Measurements from ENCODE around the gene HOXD11.

Gene HOXD11

DNA sequence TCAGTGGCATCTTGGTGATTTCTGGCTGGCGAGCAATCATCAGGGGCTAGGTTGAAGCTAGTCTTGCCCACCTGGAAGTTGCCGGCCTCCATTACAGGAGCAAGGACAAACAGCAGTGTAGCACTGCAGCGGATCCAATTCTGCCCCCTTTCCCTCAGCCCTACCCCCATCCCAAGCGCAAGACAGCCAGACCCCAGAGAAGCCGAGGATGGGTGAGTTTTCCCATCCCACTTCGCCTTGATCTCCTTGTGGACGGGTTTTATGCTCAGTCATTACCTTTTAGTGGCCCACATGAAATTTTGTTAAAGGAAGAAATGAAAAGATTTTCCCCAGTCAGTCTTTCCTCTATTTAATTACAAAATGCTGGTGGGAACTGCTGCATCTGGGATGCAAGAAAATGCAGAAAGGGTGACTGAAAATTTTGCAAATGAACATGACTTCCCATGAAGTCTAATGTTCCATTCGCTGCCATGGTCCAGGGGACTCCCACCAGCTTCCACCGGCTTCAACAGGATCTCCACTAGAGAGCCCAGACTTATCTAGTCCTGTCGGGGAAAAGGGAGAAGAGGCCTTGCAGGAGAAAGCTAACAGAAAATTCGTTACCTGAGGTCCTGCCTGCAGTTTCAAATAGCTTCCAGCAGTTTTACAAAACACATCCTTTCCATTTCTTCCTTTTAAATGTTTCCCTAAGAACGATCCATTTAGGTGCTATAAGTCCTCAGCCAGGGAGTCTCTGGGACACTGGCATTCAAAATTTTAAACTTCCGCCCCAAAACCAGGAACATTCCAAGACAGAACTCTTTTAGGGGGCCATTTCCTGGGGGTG, 13.5 kb downstream of the HOXD11 start:
- DNase-seq (ENCODE audit: insufficient read length): no peak
- FAIRE-seq: no peak
- TF ChIP-seq POLR2AphosphoS5 (IDR thresholded peaks at IDR 0.05; ENCODE audit: low read depth, low read length) (no peak), POLR2A (IDR thresholded peaks at IDR 0.05; ENCODE audit: low read depth, low read length) (no peak), TAF1 (IDR thresholded peaks at IDR 0.05; ENCODE audit: borderline replicate concordance, low read depth, low read length) (no peak)

DNA sequence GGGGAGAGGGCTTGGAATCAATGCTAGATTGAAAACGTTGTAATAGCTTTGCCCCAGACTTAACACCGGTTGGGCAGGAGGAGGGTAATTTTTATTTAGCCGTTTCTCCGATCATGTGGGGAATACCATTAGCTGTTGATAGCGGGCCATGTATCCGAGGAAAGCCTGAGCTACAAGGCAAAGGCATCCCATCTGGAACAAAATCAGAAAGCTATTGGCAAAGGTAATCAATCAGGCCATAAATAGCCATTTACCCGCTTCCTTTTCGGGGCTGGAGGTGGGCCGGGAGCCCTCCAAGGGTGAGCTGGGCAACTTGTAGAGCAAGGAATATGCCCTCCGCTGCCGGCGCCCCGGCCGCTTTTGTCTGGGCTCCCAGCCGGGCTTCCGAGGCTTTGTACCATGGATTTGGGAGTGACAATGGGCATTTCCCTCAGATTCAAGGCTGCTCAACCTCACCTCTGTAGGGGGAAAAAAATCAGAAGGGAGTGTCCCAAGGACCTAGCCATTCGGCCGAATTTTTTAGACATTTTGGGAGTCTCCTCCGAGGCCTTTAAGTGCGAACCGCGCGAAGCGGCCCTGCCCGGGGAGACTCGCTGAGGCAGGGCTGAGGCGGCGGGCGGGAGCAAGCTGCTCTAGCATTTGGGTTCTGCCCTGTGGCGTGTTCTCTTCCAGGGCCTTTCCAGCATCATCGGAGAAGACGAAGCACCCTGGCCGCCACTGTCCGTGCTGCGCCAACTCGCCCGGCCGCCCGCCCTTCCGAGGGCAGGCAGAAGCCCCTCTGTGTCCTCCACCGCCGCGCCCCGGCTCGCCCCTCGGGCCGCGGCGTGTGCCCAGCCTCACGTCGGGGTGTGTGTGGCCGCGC, 14.3 kb downstream of the HOXD11 start:
- no peak for FAIRE-seq
- no peak for TF ChIP-seq TAF1 (IDR thresholded peaks at IDR 0.05; ENCODE audit: borderline replicate concordance, low read depth, low read length)
- TF ChIP-seq POLR2A (IDR thresholded peaks at IDR 0.05; ENCODE audit: low read depth, low read length): no peak
- no peak for TF ChIP-seq POLR2AphosphoS5 (IDR thresholded peaks at IDR 0.05; ENCODE audit: low read depth, low read length)
- DNase-seq (ENCODE audit: insufficient read length): no peak

DNA sequence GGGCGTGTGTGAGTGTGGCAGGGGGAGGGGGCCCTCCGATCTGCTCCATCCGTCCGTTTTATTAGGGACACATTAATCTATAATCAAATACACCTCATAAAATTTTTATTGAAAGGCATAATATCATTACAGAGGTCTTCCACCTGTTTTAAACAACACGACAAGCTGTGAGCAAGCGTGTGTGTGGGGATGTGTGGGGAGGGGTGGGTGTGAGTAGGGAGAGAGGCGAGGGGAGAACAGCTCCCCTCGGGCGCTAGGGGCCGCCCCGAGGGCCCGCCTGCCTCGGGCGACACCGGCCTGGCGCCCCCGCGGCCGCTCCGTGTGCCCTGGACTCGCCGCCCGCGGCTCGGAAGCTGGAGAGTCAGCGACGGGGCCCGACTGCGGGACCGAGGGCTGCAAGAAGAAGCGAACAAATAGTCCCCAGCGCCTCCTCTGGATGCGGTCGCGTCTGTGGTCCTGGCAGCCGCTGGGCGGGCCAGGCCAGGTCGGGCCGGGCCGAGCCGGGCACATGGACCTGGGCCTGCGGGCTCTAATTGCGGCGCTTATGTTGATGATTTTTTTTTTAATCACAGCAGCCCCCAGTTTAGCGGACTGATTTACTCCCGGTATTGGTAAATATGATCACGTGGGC, 15.1 kb downstream of the HOXD11 start:
- no peak for TF ChIP-seq TAF1 (IDR thresholded peaks at IDR 0.05; ENCODE audit: borderline replicate concordance, low read depth, low read length)
- no peak for TF ChIP-seq POLR2AphosphoS5 (IDR thresholded peaks at IDR 0.05; ENCODE audit: low read depth, low read length)
- no peak for TF ChIP-seq POLR2A (IDR thresholded peaks at IDR 0.05; ENCODE audit: low read depth, low read length)
- DNase-seq (ENCODE audit: insufficient read length): no peak
- FAIRE-seq: no peak

DNA sequence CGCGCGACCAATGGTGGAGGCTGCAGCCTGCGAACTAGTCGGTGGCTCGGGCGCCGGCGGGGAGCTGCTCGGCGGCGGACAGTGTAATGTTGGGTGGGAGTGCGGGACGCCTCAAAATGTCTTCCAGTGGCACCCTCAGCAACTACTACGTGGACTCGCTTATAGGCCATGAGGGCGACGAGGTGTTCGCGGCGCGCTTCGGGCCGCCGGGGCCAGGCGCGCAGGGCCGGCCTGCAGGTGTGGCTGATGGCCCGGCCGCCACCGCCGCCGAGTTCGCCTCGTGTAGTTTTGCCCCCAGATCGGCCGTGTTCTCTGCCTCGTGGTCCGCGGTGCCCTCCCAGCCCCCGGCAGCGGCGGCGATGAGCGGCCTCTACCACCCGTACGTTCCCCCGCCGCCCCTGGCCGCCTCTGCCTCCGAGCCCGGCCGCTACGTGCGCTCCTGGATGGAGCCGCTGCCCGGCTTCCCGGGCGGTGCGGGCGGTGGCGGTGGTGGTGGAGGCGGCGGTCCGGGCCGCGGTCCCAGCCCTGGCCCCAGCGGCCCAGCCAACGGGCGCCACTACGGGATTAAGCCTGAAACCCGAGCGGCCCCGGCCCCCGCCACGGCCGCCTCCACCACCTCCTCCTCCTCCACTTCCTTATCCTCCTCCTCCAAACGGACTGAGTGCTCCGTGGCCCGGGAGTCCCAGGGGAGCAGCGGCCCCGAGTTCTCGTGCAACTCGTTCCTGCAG, 15.8 kb downstream of the HOXD11 start, which contains the start of gene HOXD9:
Gene HOXD9 (plus strand): TSS at position 37 of the 728 bp plus-strand sequence. CDS start 50 bp downstream, at position 87.
- no peak for DNase-seq (ENCODE audit: insufficient read length)
- FAIRE-seq: no peak
- TF ChIP-seq POLR2AphosphoS5 (IDR thresholded peaks at IDR 0.05; ENCODE audit: low read depth, low read length): no peak
- TF ChIP-seq TAF1 (IDR thresholded peaks at IDR 0.05; ENCODE audit: borderline replicate concordance, low read depth, low read length): no peak
- no peak for TF ChIP-seq POLR2A (IDR thresholded peaks at IDR 0.05; ENCODE audit: low read depth, low read length)

DNA sequence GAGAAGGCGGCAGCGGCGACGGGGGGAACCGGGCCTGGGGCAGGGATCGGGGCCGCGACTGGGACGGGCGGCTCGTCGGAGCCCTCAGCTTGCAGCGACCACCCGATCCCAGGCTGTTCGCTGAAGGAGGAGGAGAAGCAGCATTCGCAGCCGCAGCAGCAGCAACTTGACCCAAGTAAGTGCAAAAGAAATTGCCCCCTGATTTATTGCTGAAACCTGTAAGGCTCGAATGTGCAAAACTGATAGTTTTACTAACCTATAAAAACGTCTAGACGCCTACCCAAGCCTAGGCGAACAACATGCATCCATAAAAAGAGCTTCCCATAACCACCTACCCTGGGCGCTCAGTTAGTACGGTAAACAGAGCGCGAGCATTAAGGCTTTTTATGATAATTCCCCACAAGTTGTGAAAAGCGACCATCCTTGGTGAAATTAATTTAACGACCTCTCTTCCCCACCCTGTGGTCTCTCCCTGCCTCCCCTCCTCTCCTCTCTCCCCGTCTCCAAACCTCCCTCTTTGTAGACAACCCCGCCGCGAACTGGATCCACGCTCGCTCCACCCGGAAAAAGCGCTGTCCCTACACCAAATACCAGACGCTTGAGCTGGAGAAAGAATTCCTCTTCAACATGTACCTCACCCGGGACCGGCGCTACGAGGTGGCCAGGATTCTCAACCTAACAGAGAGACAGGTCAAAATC, 16.5 kb downstream of the HOXD11 start:
- DNase-seq (ENCODE audit: insufficient read length) (no peak), FAIRE-seq (no peak)
- TF ChIP-seq TAF1 (IDR thresholded peaks at IDR 0.05; ENCODE audit: borderline replicate concordance, low read depth, low read length): no peak
- TF ChIP-seq POLR2A (IDR thresholded peaks at IDR 0.05; ENCODE audit: low read depth, low read length): no peak
- TF ChIP-seq POLR2AphosphoS5 (IDR thresholded peaks at IDR 0.05; ENCODE audit: low read depth, low read length): no peak

DNA sequence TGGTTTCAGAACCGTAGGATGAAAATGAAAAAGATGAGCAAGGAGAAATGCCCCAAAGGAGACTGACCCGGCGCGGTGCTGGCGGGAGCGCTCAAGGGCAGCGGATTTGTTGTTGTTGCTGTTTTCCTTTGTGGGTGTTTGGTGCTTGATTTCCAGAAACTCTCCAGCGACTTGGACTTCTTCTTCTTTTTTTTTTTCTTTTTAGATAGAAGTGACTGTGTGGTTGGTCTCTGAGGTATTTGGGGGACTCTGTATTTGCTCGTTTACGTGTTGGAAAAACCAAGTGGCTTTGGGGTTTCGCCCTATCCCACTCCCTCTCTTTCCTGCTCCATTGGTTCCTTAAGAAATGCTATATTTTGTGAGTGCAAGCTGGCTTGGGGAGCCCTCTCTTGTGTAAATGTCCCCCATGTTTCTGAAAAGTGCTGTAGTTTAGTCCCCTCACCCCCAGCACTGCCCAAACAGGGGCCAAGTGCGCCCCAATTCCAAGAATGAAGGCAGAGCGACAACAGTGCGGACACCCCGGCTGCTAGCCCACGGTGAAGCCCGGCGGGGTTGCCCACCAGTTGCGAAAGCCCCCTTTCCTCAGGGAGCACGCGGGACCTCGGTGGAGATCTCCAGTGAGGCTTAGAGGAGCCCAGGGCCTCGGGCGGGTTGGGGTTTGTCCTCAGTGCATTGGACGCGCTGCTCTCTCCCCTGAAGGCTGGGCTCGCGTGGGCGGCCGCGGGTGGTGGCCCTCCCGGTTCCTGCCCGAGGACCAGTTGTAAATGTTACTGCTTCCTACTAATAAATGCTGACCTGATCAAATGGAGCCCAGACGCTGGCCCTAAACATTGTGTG, 17.2 kb downstream of the HOXD11 start:
- FAIRE-seq (no peak), DNase-seq (ENCODE audit: insufficient read length) (no peak)
- TF ChIP-seq POLR2A (IDR thresholded peaks at IDR 0.05; ENCODE audit: low read depth, low read length): no peak
- no peak for TF ChIP-seq POLR2AphosphoS5 (IDR thresholded peaks at IDR 0.05; ENCODE audit: low read depth, low read length)
- no peak for TF ChIP-seq TAF1 (IDR thresholded peaks at IDR 0.05; ENCODE audit: borderline replicate concordance, low read depth, low read length)

DNA sequence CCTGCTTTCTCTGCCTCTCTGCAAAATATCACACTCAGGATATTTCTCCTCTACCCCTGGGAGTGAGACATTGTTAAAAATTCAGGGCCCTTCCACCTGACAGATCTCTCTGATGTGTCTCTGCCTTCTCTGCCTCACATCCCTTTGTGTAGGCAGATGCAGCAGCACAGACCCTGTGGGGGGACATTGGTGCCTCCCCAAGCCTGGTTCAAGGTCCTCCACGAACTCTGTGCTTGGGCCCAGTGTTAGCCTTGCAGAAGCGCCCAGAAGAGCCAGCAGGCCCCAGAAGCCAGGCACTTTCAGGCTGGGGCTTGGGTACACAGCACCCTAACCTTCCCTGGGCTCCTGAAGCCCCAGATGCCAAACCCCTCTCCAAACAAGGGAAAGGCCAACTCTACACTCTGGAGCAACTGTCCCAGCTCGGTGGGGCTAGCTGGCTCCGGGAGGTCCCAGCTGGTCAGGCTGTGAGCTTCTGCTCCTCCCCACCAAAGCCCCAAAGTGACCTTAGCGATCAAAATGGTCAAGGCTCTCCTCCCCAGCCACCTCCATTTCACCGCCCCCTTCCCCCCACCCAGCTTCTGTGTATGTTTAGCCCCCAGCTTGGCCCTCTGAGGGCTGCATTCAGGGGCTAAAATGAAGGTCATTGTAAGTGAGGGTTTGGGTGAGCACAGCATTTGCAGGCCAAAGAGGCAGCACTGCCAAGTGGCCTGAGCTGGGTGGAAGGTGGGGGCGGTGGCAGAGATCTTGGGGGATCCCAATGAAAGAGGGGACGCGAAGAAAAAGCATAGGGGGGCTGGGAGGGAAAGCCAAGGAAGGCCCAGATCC, 18.1 kb downstream of the HOXD11 start:
- DNase-seq (ENCODE audit: insufficient read length): no peak
- FAIRE-seq: no peak
- TF ChIP-seq POLR2AphosphoS5 (IDR thresholded peaks at IDR 0.05; ENCODE audit: low read depth, low read length): no peak
- TF ChIP-seq TAF1 (IDR thresholded peaks at IDR 0.05; ENCODE audit: borderline replicate concordance, low read depth, low read length): no peak
- no peak for TF ChIP-seq POLR2A (IDR thresholded peaks at IDR 0.05; ENCODE audit: low read depth, low read length)

DNA sequence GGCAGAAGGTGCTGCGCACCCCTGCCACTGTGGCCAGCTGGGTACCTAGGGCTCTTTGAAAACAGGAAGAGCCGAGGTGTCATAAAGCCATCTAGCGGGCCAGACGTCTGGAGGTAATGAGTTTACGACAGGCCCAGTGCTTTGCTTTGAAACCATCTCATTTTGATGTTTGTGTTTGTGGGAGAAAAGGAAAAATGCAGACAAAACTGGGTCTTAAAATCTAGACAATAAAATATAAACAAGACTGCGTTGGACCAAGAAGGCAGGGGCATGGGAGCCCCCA, 18.6 kb downstream of the HOXD11 start:
- no peak for DNase-seq (ENCODE audit: insufficient read length)
- TF ChIP-seq TAF1 (IDR thresholded peaks at IDR 0.05; ENCODE audit: borderline replicate concordance, low read depth, low read length) (no peak), POLR2A (IDR thresholded peaks at IDR 0.05; ENCODE audit: low read depth, low read length) (no peak), POLR2AphosphoS5 (IDR thresholded peaks at IDR 0.05; ENCODE audit: low read depth, low read length) (no peak)
- FAIRE-seq: no peak

Data from GM12892 (cell line).